Liver (tissue), 9 donors: ENCODE data around the gene GPR61. TPM values are rescaled to one million over a fixed set of nuclear protein-coding genes. Genes with fewer than 3 reads are reported as not detected.

Experiments
- DNase-seq: peaks from one replicate; pipeline ENCODE4 v3.0.0-alpha.2; 2017; ENCODE audit warnings: low spot score
- H3K27ac ChIP-seq, 2 donors: one replicate each; pipeline ENCODE4 v1.7.0; 2013; ENCODE audit warnings: inconsistent platforms in 2 of 2, low read length in 2 of 2, control low read depth in 1 of 2, low read depth in 1 of 2, mild to moderate bottlenecking in 1 of 2
- H3K27me3 ChIP-seq, 4 donors: one replicate each; pipeline versions ENCODE4 v1.6.1 to v1.7.0; 2013; ENCODE audit warnings: low read length in 3 of 4, inconsistent platforms in 1 of 4, mild to moderate bottlenecking in 1 of 4, moderate library complexity in 1 of 4; ENCODE audit not compliant: control insufficient read depth in 4 of 4, insufficient read depth in 4 of 4
- H3K36me3 ChIP-seq, 4 donors: one replicate each; pipeline versions ENCODE4 v1.6.1 to v1.7.0; 2013; ENCODE audit warnings: low read length in 3 of 4, mild to moderate bottlenecking in 3 of 4, low read depth in 1 of 4, moderate library complexity in 1 of 4; ENCODE audit not compliant: control insufficient read depth in 4 of 4, insufficient read depth in 3 of 4
- H3K4me1 ChIP-seq, 4 donors: one replicate each; pipeline versions ENCODE4 v1.6.1 to v1.7.0; 2013; ENCODE audit warnings: low read length in 3 of 4, mild to moderate bottlenecking in 3 of 4, moderate library complexity in 1 of 4; ENCODE audit not compliant: control insufficient read depth in 4 of 4, insufficient read depth in 4 of 4
- H3K4me3 ChIP-seq, 3 donors: one replicate each; pipeline versions ENCODE4 v1.6.1 to v1.7.0; 2013; ENCODE audit warnings: low read length in 3 of 3, control low read depth in 1 of 3, low read depth in 1 of 3, mild to moderate bottlenecking in 1 of 3
- H3K9ac ChIP-seq, 2 donors: one replicate each; pipeline ENCODE4 v1.7.0; 2013; ENCODE audit warnings: low read length in 2 of 2, mild to moderate bottlenecking in 2 of 2, moderate library complexity in 2 of 2, control low read depth in 1 of 2, low read depth in 1 of 2
- H3K9me3 ChIP-seq, 4 donors: one replicate each; pipeline versions ENCODE4 v1.6.1 to v1.7.0; 2013; ENCODE audit warnings: low read length in 3 of 4; ENCODE audit not compliant: control insufficient read depth in 4 of 4
- ATF3 ChIP-seq: IDR thresholded peaks from 2 replicates; pipeline ENCODE4 v1.6.1; 2016; ENCODE audit warnings: antibody characterized with exemption
- CTCF ChIP-seq: fragments of 150-350 bp; IDR thresholded peaks from 2 replicates; pipeline ENCODE4 v1.5.1; 2017; ENCODE audit warnings: improper control_type of control experiment, low read depth, low read length; ENCODE audit not compliant: missing input control
- EGR1 ChIP-seq, 2 donors: IDR thresholded peaks; 2 replicates each; pipeline ENCODE4 v1.6.1; 2016 to 2018; ENCODE audit warnings: antibody characterized with exemption in 2 of 2, low read depth in 2 of 2
- FOXA1 ChIP-seq: IDR thresholded peaks from 2 replicates; pipeline ENCODE4 v1.6.1; 2016; ENCODE audit warnings: antibody characterized with exemption
- FOXA2 ChIP-seq: IDR thresholded peaks from 2 replicates; pipeline ENCODE4 v1.6.1; 2016; ENCODE audit warnings: antibody characterized with exemption
- HNF4G ChIP-seq: IDR thresholded peaks from 2 replicates; pipeline ENCODE4 v1.6.1; 2016; ENCODE audit warnings: antibody characterized with exemption
- JUND ChIP-seq, 2 donors: IDR thresholded peaks; 2 replicates each; pipeline ENCODE4 v1.6.1; 2016; ENCODE audit warnings: antibody characterized with exemption in 2 of 2
- MAX ChIP-seq: IDR thresholded peaks from 2 replicates; pipeline ENCODE4 v1.6.1; 2016; ENCODE audit warnings: antibody characterized with exemption
- NR2F2 ChIP-seq: IDR thresholded peaks from 2 replicates; pipeline ENCODE4 v1.6.1; 2016; ENCODE audit warnings: antibody characterized with exemption
- RAD21 ChIP-seq, 2 donors: IDR thresholded peaks; 2 replicates each; pipeline ENCODE4 v1.6.1; 2016; ENCODE audit warnings: antibody characterized with exemption in 2 of 2, mild to moderate bottlenecking in 2 of 2
- REST ChIP-seq: IDR thresholded peaks from 2 replicates; pipeline ENCODE4 v1.6.1; 2016; ENCODE audit warnings: antibody characterized with exemption, mild to moderate bottlenecking
- RXRA ChIP-seq, 2 donors: IDR thresholded peaks; 2 replicates each; pipeline ENCODE4 v1.6.1; 2017 to 2018; ENCODE audit warnings: antibody characterized with exemption in 2 of 2, mild to moderate bottlenecking in 1 of 2
- TAF1 ChIP-seq: conservative IDR thresholded peaks from 2 replicates; pipeline ENCODE4 v1.6.1; 2016; ENCODE audit warnings: antibody characterized with exemption, mild to moderate bottlenecking
- YY1 ChIP-seq: IDR thresholded peaks from 2 replicates; pipeline ENCODE4 v1.6.1; 2016; ENCODE audit warnings: antibody characterized with exemption, mild to moderate bottlenecking
- WGBS: extraction: QIAGEN DNeasy Blood & Tissue Kit; methylation state at CpG from one replicate; pipeline ENCODE4 v1.1.7; 2013; 5-methylcytosine and 5-hydroxymethylcytosine counted together
- polyA plus RNA-seq, 2 donors: library from polyadenylated mRNA; stranded (reverse) in 1 of 2; unstranded in 1 of 2; fragments of 200-250 nt in 1 of 2; fragments of >200 nt in 1 of 2; fragmentation: Nextera tagmentation in 1 of 2; extraction: Ambion mirVana in 1 of 2; gene quantifications; one replicate each; pipeline versions ENCODE4 v1.2.1 to v1.2.3, GENCODE V29; 2013 to 2015
- total RNA-seq, 2 donors: library from RNA; depleted of rRNA; stranded (reverse); fragments of >200 nt; gene quantifications; one replicate each; pipeline ENCODE4 v1.2.3, GENCODE V29; 2014
- donor health status: healthy.
- donor health status: healthy.
- donor health status: healthy.
- donor health status: healthy.
- donor health status: healthy.

Gene GPR61
- total and polyA plus RNA-seq, 4 donors, result 0.32 TPM; not detected in 3

GRCh38 chr1:109529881-109530456 lies 9.7 kb upstream of the GPR61 start:
- H3K27ac ChIP-seq, result no peak overlapping the region

GRCh38 chr1:109530457-109531087 lies 9.1 kb upstream of the GPR61 start:
- DNase-seq, result peak; percentile 23
- no peaks in the 10 kb centered on the region for H3K9me3 ChIP-seq
- no peaks in the 10 kb centered on the region for H3K36me3 ChIP-seq
- H3K4me1 ChIP-seq, result peaks cover 0 to 4% (median 1%) of the 10 kb centered on the region in 4 donors
- H3K9ac ChIP-seq, result no peak overlapping the region
- H3K27me3 ChIP-seq, result no peaks in the 10 kb centered on the region
- WGBS, result 86% methylated on average over 13 of the region's 13 CpGs
- TF ChIP-seq NR2F2, result no peak
- TF ChIP-seq ATF3, result no peak
- TF ChIP-seq YY1, result no peak
- TF ChIP-seq EGR1 (IDR thresholded peaks at IDR 0.05; ENCODE audit: low read depth in 2 of 2), result no peak
- TF ChIP-seq RXRA (IDR thresholded peaks at IDR 0.05), result no peak
- no peak for TF ChIP-seq CTCF
- TF ChIP-seq FOXA2, result no peak
- no peak for TF ChIP-seq MAX
- TF ChIP-seq RAD21 (IDR thresholded peaks at IDR 0.05), result no peak
- TF ChIP-seq REST, result no peak
- TF ChIP-seq JUND (IDR thresholded peaks at IDR 0.05), result no peak
- no peak for TF ChIP-seq TAF1
- no peak for TF ChIP-seq FOXA1
- no peak overlapping the region for H3K4me3 ChIP-seq
- no peak overlapping the region for H3K27ac ChIP-seq

More at GRCh38 chr1:109529881-109530456, 9.7 kb upstream of the GPR61 start:
- DNase-seq, result no peak
- no peak for TF ChIP-seq RXRA (IDR thresholded peaks at IDR 0.05)
- no peak for TF ChIP-seq HNF4G
- no peak for TF ChIP-seq NR2F2
- no peak for TF ChIP-seq RAD21 (IDR thresholded peaks at IDR 0.05)
- no peak for TF ChIP-seq YY1
- no peak for TF ChIP-seq CTCF
- no peak overlapping the region for H3K4me3 ChIP-seq
- WGBS, result 82% methylated on average over 8 of the region's 8 CpGs
- H3K9me3 ChIP-seq, result no peaks in the 10 kb centered on the region
- H3K36me3 ChIP-seq, result no peaks in the 10 kb centered on the region
- no peak overlapping the region for H3K9ac ChIP-seq
- H3K27me3 ChIP-seq, result no peaks in the 10 kb centered on the region
- peaks cover 0 to 4% (median 1%) of the 10 kb centered on the region in 4 donors for H3K4me1 ChIP-seq
